ENCODE measurements around the gene PDS5A.
"Not testable (repeated sequence)": the region's sequence is repeated elsewhere in the genome, so short reads cannot be mapped to it uniquely, and the experiment has no call there.

The PDS5A gene

GRCh38 chr4:39977489-39978377 lies at the start of gene PDS5A:
TSS of gene PDS5A (minus strand) at chr4:39977911. CDS start at chr4:39976577, 1,334 bp downstream.
- peak; percentile 93 for DNase-seq
- Mint-ChIP-seq H3K9me3 (no peaks in the 10 kb centered on the region), H3K27ac (peak within 1 kb of the TSS; percentile 96), H3K4me1 (peaks cover 19 to 29% of the 10 kb centered on the region in 2 donors), H3K27me3 (no peaks in the 10 kb centered on the region), H3K4me3 (peak within 1 kb of the TSS; percentile 92 to 94), H3K36me3 (peaks cover 21 to 24% of the 10 kb centered on the region in 2 donors)
- ATAC-seq (replicated peaks), result peak; percentile 81 to 83

GRCh38 chr4:40024049-40024448 lies 46.3 kb upstream of the PDS5A start:
- H3K27me3 Mint-ChIP-seq; H3K4me1 Mint-ChIP-seq; DNase-seq; H3K36me3 Mint-ChIP-seq; ATAC-seq (replicated peaks); H3K4me3 Mint-ChIP-seq; H3K27ac Mint-ChIP-seq; H3K9me3 Mint-ChIP-seq: not testable (repeated sequence)

GRCh38 chr4:40021116-40021515 lies 43.4 kb upstream of the PDS5A start:
- ATAC-seq (replicated peaks); H3K27me3 Mint-ChIP-seq; H3K27ac Mint-ChIP-seq; H3K4me1 Mint-ChIP-seq; DNase-seq; H3K4me3 Mint-ChIP-seq; H3K9me3 Mint-ChIP-seq; H3K36me3 Mint-ChIP-seq: not testable (repeated sequence)

- peaks cover 0 to 4% of the 10 kb centered on the region in 2 donors for H3K9me3 Mint-ChIP-seq
- H3K4me3 Mint-ChIP-seq, result no peak overlapping the region
- no peak for DNase-seq
- no peak overlapping the region for H3K27ac Mint-ChIP-seq
- H3K27me3 Mint-ChIP-seq, result peaks cover 0 to 4% of the 10 kb centered on the region in 2 donors
- no peaks in the 10 kb centered on the region for H3K4me1 Mint-ChIP-seq
- H3K36me3 Mint-ChIP-seq, result no peaks in the 10 kb centered on the region
- no peak for ATAC-seq (replicated peaks)
Measured at GRCh38 chr4:40020221-40020620, 42.5 kb upstream of the PDS5A start.

- H3K27me3 Mint-ChIP-seq, result peaks cover 0 to 4% of the 10 kb centered on the region in 2 donors
- H3K36me3 Mint-ChIP-seq, result no peaks in the 10 kb centered on the region
- DNase-seq (no peak), ATAC-seq (replicated peaks) (no peak)
- no peak overlapping the region for H3K4me3 Mint-ChIP-seq
- no peaks in the 10 kb centered on the region for H3K4me1 Mint-ChIP-seq
- H3K9me3 Mint-ChIP-seq, result peaks cover 0 to 4% of the 10 kb centered on the region in 2 donors
- no peak overlapping the region for H3K27ac Mint-ChIP-seq
Measured at GRCh38 chr4:40016007-40016406, 38.3 kb upstream of the PDS5A start.

- no peaks in the 10 kb centered on the region for H3K27me3 Mint-ChIP-seq
- peaks cover 0 to 12% of the 10 kb centered on the region in 2 donors for H3K4me1 Mint-ChIP-seq
- no peaks in the 10 kb centered on the region for H3K36me3 Mint-ChIP-seq
- H3K9me3 Mint-ChIP-seq, result no peaks in the 10 kb centered on the region
- DNase-seq (no peak), ATAC-seq (replicated peaks) (peak; percentile 82 to 89)
- H3K27ac Mint-ChIP-seq, result peak overlapping the region; percentile 49
- no peak overlapping the region for H3K4me3 Mint-ChIP-seq
Measured at GRCh38 chr4:40003986-40004385, 26.3 kb upstream of the PDS5A start.

GRCh38 chr4:40000711-40001110 lies 23.0 kb upstream of the PDS5A start:
- Mint-ChIP-seq H3K4me1 (peaks cover 0 to 12% of the 10 kb centered on the region in 2 donors), H3K9me3 (no peaks in the 10 kb centered on the region), H3K36me3 (no peaks in the 10 kb centered on the region), H3K27ac (no peak overlapping the region), H3K4me3 (no peak overlapping the region), H3K27me3 (no peaks in the 10 kb centered on the region)
- no peak for DNase-seq
- ATAC-seq (replicated peaks), result no peak

- DNase-seq, result no peak
- H3K4me3 Mint-ChIP-seq, result no peak overlapping the region
- H3K9me3 Mint-ChIP-seq, result no peaks in the 10 kb centered on the region
- H3K27me3 Mint-ChIP-seq, result peaks cover 4 to 5% of the 10 kb centered on the region in 2 donors
- H3K4me1 Mint-ChIP-seq, result peaks cover 0 to 2% of the 10 kb centered on the region in 2 donors
- no peak overlapping the region for H3K27ac Mint-ChIP-seq
- no peak for ATAC-seq (replicated peaks)
- no peaks in the 10 kb centered on the region for H3K36me3 Mint-ChIP-seq
Measured at GRCh38 chr4:39998659-39999345, 21.1 kb upstream of the PDS5A start.

- no peak overlapping the region for H3K4me3 Mint-ChIP-seq
- H3K9me3 Mint-ChIP-seq, result no peaks in the 10 kb centered on the region
- H3K27ac Mint-ChIP-seq, result no peak overlapping the region
- ATAC-seq (replicated peaks), result no peak
- no peaks in the 10 kb centered on the region for H3K36me3 Mint-ChIP-seq
- DNase-seq, result no peak
- peaks cover 4 to 5% of the 10 kb centered on the region in 2 donors for H3K27me3 Mint-ChIP-seq
- no peaks in the 10 kb centered on the region for H3K4me1 Mint-ChIP-seq
Measured at GRCh38 chr4:39996811-39997210, 19.1 kb upstream of the PDS5A start.

- no peaks in the 10 kb centered on the region for H3K36me3 Mint-ChIP-seq
- H3K27me3 Mint-ChIP-seq, result peaks cover 4 to 5% of the 10 kb centered on the region in 2 donors
- no peak overlapping the region for H3K27ac Mint-ChIP-seq
- ATAC-seq (replicated peaks) (no peak), DNase-seq (no peak)
- H3K4me3 Mint-ChIP-seq, result no peak overlapping the region
- no peaks in the 10 kb centered on the region for H3K9me3 Mint-ChIP-seq
- H3K4me1 Mint-ChIP-seq, result no peaks in the 10 kb centered on the region
Measured at GRCh38 chr4:39994406-39994805, 16.7 kb upstream of the PDS5A start.

- not testable (repeated sequence) for H3K4me3 Mint-ChIP-seq; H3K27ac Mint-ChIP-seq; H3K9me3 Mint-ChIP-seq; DNase-seq; ATAC-seq (replicated peaks); H3K27me3 Mint-ChIP-seq; H3K4me1 Mint-ChIP-seq; H3K36me3 Mint-ChIP-seq
Measured at GRCh38 chr4:39989381-39989780, 11.7 kb upstream of the PDS5A start.

GRCh38 chr4:39987485-39987884 lies 9.8 kb upstream of the PDS5A start:
- Mint-ChIP-seq H3K4me3 (no peak overlapping the region), H3K27ac (no peak overlapping the region), H3K4me1 (no peaks in the 10 kb centered on the region), H3K9me3 (no peaks in the 10 kb centered on the region), H3K36me3 (no peaks in the 10 kb centered on the region), H3K27me3 (no peaks in the 10 kb centered on the region)
- DNase-seq (no peak), ATAC-seq (replicated peaks) (no peak)

- peaks cover 12 to 14% of the 10 kb centered on the region in 2 donors for H3K36me3 Mint-ChIP-seq
- DNase-seq (no peak), ATAC-seq (replicated peaks) (no peak)
- peaks cover 12 to 24% of the 10 kb centered on the region in 2 donors for H3K4me1 Mint-ChIP-seq
- H3K4me3 Mint-ChIP-seq, result no peak overlapping the region
- no peak overlapping the region for H3K27ac Mint-ChIP-seq
- no peaks in the 10 kb centered on the region for H3K9me3 Mint-ChIP-seq
- H3K27me3 Mint-ChIP-seq, result no peaks in the 10 kb centered on the region
Measured at GRCh38 chr4:39978904-39979303, 1.2 kb upstream of the PDS5A start.

- Mint-ChIP-seq H3K4me3 (peak overlapping the region; percentile 92 to 94), H3K27me3 (no peaks in the 10 kb centered on the region), H3K36me3 (peaks cover 17 to 19% of the 10 kb centered on the region in 2 donors), H3K9me3 (no peaks in the 10 kb centered on the region), H3K4me1 (peaks cover 15 to 29% of the 10 kb centered on the region in 2 donors), H3K27ac (peak overlapping the region; percentile 88)
- no peak for DNase-seq
- ATAC-seq (replicated peaks), result no peak
Measured at GRCh38 chr4:39978378-39978775, 666 bp upstream of the PDS5A start.
